Myocyte (in vitro differentiated cells): Measurements from ENCODE around the gene ABCA7. TPM values are rescaled to one million over a fixed set of nuclear protein-coding genes. Genes with fewer than 3 reads are reported as not detected.

ENCODE experiments used
- DNase-seq: peaks from one replicate; pipeline ENCODE4 v3.0.0-alpha.2; 2012; ENCODE audit warnings: low read depth
- total RNA-seq: library from RNA; depleted of rRNA; stranded (reverse); fragments of >200 nt; gene quantifications from 2 replicates; pipeline ENCODE4 v1.2.3, GENCODE V29; 2014

The ABCA7 gene
- total RNA-seq, 1 donor from 2014 or later, result 43.0 TPM

DNA sequence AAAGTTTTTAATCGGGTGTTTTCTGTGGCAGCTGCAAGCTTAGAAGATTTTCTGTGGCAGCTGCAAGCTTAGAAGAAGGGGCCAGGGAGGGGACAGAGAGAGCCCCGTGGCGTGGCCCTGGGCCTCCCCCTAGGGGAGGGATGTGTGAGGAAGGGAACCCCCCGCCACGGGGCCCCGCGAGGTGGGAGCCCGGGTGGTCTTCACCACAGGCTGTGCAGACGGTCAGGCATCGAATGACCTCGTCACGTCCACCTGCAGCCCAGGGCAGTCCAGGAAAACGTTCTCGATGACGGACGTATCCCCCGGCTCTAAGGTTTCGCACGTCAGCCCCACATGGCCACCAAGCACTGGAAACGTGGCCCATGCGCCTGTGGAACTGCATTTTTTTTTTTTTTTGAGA, 46.7 kb downstream of the ABCA7 start:
- DNase-seq, result no peak

DNA sequence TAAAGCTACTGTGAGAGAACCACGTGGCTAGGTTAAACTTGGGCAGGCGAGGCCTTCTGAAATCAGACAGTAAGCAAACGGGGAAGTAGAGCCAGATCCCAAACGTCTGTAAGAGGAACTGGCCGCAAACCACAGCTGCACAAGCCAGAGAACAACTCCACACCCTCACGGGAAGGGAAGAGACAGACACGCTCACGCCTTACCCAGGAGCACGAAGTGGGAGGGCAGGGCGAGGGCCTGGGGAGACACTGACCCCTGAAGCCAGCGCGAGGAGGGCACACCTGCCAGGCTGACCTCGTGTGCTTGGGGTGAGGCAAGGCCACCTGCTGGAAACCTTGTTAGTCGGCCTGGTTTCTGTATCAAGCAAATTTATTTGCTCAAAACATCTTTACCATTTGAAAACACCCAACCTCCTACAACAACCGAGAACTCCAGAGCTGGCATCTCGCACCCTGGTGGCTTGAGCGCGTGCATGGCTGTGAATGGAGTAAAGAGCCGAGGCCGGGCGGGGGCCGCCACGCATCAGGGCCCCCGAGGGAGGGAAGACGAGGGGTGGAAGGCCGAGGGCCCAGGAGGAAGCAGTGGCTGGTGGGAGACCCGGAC, 48.0 kb downstream of the ABCA7 start:
- DNase-seq, result no peak

DNA sequence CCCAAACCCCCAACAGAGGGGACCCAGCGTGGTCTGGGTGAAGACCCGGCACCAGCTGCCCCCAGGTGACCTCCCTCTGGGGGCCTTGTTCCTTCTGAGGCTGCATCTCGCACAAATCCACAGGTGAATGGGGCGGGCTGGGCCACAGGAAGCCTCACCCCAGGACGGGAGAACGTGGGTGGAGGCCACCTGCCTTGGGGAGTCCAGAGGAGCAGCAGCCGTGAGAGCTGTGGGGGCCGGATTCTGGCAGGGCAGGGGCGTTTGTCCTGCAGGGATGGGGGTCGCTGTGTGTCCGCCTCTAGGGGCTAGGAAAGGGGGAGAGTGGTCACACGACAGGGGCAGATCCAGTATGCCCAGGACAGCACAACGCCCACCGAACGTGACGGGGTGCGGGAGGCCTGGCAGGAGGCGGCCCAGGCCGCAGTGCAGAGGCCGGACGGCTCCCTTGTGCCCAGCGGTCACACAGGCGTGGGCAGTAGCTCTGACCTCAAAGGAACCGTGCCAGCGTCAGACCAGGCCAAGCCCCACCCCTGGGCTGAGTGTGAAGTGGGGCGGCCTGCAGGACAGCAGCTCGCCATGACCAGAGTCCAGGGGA, 48.6 kb downstream of the ABCA7 start:
- DNase-seq, result no peak

DNA sequence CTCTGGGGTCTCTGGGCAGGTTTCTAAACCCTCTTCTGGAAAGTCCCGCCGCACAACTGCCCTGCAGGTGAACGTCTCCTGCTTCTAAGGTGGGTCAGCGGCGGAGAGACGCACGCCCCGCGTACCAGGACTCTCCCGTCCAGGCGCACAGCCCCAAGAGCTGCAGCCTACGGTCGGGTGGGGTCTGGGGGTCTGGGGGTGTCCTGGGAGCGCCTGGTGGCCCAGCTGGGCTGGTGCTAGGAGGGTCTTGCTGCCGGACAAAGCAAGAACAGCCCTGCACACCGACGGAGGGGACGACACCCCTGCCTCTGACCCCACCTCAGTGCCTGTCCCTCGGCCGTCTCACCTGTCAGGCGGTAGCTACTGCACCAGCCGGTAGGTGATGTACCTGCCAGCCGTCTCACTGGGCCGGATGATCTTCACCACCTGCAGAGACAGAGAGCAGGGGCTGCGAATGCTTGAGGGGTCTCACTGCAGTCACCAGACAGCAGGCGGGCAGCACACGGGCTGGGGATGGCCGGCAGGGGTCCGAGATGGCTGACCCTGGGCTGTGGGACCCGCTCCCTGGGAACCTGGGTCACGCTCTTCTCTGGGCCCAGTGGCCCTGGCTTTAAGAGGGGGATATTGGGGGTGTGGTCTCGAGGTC, 49.3 kb downstream of the ABCA7 start:
- DNase-seq, result no peak

DNA sequence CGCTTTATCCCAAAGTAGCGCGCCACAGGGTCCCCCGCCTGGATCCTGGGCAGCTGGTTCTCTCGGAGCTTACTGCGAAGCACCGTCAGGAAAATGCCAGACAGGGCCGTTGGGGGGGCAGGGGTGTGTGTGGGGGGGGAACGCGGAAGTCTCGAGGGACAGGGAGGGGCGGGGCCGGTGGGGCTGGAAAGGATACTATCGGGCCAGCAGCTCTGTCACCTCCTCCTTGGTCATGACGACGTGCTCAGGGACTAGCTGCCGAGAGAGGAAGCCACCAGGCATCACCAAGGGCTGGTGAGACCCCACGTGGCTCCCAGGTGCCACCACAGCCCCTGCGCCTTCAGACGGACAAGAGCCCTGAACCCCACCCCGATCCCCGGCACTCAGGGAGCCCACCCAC, 50.0 kb downstream of the ABCA7 start:
- DNase-seq, result no peak

DNA sequence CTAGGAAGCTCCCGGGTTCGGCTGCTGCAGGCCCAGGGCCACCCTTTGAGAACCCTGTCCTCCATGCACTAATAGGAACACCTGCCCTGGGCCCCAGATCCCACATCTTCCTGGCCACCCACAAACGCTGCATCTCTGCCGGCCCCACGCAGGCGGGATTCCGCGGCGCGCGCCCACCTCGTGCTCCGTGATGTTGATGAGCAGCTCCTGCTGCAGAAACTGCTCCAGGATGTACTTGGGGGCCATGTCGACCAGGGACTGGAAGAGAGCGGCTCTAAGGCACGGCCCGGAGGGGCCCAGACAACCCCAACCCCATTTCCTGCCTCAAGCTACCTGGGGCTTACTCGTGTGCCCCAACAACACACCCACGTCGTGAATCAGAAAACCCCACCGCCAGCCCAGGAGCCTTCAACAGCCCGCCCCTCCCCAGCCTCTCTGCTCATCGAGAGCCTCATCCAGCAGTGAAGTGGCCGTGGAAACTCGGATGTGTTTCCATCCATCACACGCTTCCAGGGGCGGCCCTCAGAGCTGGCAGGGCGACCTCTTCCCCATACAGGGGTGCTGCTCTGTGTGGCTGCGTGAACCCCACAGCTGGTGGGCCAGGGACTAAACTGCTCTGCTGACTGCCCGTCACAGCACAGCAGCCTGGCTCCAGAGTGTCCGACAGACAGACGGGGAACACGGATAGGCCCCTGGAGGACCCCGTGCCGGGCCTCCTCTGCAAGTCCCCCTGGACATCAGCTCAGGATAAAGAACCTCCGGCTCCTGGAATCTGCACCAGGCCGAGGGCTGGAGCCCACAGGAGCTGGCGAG, 51.0 kb downstream of the ABCA7 start:
- DNase-seq, result no peak

DNA sequence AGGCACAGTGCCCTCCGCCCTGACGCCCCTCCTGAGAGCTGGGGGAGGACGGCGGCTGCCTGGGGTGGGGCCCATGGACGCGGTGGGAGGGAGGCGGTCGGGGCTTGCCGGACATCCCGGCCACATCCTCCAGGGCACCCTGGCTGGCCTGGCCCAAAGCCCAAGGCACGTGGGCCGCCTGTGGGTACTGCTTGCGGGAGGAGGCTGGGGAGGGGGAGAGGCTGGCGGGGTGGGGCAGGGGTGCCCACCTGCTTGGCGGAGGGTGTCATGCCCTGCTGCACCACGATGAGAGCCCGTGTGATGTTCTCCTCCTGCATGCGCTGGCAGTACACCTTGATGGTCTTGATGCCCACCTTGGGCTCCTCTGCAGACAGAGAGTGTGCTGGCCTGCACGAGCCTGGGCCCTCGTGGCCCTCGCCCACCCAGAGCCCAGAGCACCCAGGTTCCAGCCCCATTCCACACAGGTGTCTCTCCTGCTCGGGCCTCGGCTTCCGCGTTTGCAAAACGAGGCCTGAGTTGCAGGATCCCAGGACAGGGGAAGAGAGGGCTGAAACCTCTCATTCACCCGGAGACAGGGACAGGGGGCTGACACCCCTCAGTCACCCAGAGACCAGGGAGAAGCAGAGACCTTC, 51.8 kb downstream of the ABCA7 start:
- DNase-seq, result no peak

DNA sequence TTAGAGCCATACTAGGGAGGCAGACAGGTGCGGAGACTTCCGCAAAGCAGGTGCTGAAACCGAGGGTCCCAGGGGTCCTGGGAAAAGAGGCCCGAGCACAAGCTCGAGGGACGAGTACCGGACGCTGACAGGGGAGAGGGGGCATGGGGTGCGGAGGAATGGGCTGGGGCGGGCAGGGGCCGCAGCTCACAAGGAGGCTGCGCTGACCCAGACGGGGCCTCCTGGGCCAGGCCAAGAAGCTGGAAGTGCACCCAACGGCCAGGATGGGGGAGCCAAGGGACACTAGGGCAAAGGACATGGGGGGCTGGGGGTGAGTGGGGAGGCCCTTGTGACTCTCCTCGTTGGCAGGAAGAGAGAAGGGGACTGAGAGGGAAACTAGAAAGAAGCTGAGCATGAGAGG, 53.4 kb downstream of the ABCA7 start:
- no peak for DNase-seq

DNA sequence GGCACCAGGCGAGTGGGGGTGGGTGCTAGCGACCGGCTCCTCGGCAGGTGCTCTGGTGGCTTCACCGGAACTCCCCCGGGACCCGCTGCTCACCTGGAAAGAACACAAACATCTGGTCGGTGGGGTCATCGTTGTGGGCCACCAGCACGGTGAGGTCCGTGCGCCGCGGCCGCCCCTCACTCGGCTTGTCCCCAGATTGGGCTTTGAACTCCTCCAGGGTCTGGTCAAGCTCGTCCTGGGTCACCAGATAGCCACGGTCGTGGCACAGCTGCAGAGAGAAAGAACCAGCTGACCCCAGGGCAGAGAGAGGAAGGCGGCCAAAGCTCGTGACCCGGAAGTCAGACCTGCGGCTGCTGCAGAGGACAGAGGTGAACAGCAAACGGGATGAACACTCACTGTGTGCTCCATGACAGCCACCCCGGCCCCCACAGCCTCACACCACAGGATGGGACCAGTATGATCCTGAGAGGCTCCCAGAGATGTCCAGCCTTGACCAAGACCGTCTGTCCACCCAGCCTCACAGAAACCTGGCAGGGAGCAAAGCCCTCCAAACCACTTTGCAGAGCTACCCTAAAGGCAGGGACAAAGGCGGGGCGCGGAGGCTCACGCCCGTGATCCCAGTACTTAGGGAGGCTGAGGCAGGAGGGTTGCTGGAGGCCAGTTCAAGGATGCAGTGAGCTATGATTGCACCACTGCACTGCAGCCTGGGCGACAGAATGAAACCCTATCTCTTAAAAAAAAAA, 54.1 kb downstream of the ABCA7 start:
- no peak for DNase-seq

DNA sequence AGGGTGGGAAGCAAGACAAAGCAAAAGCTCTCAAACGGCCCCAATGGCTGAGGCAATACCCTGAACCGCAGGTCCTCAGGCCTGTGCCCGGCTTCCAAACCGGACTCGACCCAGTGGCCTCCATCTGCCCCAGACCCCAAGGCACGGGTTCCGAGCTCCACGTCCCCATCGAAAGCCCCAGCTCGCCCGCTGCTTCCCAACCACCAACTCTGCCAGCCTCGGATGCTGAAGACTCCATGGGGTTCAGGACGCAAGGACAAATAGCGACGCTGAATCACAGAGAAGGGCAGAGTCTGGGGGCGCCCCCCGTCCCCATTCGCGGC, 54.7 kb downstream of the ABCA7 start:
- no peak for DNase-seq

DNA sequence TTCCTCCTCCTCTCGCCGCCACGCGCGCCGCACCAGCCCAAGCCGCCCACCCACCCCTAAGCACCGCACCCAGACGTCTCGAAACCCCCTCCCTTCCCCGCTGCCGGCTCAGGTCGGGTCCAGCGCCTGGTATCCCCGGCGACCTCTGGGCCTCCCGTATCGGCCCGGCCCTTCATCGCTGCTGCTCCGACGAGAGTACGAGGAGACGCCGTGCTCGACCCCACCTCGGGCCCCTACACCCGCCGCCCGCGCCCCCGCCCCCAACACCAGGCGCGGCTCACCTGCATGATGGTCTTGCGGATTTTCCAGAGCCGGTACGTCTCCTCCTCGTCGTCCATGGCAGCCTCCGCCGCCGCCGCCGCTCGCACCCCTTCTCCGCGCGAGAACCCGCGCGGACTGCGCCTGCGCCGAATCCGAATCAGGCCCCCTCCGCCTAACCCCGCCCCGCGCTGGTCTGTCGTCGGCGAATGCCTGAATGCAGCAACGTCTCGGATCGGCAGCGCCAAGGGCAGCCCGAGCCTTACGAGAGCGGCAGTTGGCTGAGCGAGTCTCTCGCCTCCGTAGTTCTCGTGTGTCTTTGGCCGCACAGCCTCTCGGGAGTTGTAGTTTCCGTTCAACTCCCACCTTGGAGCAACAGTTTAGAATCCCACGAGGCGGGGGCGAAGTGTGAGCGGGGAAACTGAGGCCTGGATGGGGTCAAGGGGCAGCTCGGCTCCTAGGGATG, 55.2 kb downstream of the ABCA7 start, which contains the start of gene POLR2E:
POLR2E (minus strand) TSS at position 398 of the 724 bp plus-strand sequence; CDS start at position 338, 60 bp downstream.
- DNase-seq, result peak; percentile 98

DNA sequence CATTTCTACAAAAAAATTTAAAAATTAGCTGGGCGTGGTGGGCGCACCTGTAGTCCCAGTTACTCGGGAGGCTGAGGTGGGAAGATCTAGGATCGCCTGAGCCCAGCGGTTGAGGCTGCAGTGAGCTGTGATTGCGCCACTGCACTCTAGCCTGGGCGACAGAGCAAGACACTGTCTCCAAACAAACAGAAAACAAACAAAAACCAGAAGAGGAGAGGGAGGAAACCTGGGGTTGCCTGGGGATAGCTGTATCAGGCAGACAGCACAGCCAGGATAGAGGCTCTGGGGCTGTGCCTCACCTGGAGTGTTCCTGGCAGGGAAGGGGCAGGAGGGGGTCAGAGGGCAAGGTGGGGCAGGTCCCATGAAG, 57.9 kb downstream of the ABCA7 start:
- DNase-seq, result no peak

DNA sequence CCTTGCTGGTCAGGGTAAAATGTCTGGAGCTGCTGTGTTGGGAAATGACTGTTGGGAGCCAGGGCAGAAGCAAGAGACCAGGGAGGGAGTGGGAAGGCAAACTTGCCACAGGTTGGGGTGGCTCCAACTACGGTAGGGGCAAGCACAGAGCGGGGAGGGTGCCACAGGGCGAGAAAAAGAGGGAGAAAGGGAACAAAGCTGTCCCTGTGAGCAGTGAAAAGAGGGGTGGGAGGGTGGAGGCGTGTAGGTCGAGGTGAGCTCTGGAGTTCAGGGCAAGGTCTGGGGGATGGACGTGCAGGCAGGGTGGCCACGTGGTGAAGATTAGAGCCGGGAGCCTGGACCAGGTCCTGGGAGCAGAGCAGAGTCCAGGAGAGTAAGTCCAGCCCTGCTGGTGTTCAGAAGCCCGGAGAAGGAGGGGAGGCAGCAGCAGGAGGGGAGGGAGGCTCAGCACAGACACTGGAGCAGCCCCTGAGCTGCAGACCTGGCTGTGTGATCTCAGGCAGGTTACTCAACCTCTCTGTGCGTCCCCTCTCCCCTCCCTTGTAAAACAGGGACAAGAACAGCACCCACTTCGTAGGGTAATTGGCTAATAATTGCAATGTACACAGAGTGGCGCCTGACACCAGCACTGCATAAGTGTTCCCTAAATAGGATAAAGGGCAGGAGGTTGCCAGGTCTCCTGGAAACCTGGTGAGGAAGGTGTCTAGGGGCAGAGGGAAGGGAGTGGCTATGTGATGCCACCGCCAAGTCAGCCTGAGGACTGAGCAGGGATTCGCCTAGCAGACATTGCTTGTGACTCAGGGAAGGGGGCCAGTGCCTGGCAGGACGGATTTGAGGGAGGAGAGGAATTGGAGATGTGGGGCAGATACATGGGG, 58.5 kb downstream of the ABCA7 start:
- no peak for DNase-seq

DNA sequence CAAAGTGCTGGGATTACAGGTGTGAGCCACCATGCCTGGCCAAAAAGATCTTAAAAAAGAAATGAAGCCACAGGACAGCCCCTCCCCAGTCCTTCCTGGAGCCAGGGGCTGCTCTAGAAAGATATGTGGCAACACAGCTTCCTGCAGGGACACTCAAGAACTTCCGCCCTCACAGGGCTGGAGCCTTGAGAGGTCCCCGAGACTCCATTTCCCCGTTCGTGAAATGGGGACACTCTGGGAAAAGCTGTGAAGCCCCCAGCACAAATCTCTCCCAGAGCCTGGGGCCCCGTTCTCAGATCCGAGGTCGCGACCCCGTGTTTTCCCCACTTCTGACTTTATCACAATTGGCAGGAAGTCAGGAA, 61.4 kb downstream of the ABCA7 start:
- no peak for DNase-seq

DNA sequence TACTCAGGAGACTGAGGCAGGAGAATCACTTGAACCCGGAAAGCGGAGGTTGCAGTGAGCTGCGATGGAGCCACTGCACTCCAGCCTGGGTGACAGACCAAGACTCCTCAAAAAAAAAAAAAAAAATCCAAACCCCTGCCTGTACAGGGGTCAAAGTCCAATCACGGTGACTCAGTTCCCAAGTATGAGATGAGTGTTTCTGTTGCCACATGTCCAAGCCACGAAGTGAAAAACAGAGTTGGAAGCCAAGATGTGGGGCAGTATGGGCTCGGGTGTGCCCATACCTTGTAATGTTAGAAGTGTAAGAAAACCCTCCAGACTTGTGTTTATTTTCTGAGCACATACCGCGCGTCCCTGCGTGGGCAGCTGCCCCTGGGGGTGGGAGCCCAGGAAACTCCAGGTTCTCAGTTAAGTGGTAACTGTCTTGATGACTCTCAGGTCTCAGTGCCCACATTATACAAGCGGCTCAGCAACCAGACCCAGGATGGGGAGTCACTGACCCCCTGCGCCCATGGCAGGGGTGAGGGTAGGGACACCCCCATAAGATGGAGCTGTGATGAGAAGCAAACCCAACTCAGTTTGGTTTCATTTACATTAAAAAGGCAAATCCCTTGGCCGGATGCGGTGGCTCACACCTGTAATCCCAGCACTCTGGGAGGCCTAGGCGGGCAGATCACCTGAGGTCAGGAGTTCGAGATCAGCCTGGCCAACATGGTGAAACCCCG, 62.7 kb downstream of the ABCA7 start:
- peak; percentile 96 for DNase-seq

DNA sequence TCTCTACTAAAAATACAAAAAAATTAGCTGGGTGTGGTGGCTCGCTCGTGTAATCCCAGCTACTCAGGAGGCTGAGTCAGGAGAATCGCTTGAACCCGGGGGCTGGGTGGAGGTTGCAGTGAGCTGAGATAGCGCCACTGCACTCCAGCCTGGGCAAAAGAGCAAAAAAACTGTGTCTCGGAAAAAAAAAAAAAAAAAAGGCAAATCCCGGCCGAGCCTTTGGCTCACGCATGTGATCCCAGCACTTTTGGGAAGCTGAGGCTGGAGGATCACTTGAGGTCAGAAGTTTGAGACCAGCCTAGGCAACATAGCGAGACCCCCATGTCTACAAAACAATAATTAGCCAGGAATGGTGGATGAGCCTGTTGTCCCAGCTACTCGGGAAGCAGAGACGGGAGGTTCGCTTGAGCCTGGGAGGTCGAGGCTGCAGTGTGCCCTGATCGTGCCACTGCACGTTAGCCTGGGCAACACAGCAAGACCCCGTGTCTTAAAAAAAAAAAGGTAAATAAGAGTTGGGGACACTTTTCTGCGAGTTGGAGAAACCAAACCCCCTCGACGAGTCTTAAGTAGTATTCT, 63.3 kb downstream of the ABCA7 start:
- no peak for DNase-seq

DNA sequence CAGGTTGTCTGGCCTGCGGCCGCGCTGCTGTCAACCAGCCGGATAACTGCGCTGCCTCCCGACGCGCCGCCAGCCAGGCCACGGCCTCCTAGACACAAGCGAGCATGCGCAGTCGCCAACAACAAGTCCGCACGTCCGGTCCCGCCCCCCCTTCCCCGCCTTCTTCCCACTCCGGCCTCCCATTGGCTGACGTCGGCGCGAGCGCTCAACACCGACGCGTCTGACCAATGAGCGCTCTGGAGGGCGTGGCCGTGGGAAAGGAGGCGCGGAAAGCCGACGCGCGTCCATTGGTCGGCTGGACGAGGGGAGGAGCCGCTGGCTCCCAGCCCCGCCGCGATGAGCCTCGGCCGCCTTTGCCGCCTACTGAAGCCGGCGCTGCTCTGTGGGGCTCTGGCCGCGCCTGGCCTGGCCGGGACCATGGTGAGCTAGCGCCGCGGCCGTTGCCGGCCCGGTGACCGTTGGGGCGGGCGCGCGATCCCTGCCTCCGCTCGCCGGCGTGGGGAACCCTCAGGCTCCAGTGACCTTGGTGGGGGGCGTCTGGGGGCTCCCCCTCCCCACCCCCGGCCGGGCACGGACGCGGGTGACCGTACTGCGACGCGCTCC, 63.9 kb downstream of the ABCA7 start, which contains the start of gene GPX4:
GPX4 (plus strand) TSS at position 287 of the 603 bp plus-strand sequence; CDS start at position 337, 50 bp downstream.
- DNase-seq, result peak; percentile 100
